ENCODE measurements around the gene EEF1AKMT3. TPM values are rescaled to one million over a fixed set of nuclear protein-coding genes. Genes with fewer than 3 reads are reported as not detected.

The EEF1AKMT3 gene
- total RNA-seq, 3 donors from 2014 or later (not counting 1 experiment from before 2014, with no cell fraction given) = 1.3 to 2.6 (median 2.2) TPM

DNA sequence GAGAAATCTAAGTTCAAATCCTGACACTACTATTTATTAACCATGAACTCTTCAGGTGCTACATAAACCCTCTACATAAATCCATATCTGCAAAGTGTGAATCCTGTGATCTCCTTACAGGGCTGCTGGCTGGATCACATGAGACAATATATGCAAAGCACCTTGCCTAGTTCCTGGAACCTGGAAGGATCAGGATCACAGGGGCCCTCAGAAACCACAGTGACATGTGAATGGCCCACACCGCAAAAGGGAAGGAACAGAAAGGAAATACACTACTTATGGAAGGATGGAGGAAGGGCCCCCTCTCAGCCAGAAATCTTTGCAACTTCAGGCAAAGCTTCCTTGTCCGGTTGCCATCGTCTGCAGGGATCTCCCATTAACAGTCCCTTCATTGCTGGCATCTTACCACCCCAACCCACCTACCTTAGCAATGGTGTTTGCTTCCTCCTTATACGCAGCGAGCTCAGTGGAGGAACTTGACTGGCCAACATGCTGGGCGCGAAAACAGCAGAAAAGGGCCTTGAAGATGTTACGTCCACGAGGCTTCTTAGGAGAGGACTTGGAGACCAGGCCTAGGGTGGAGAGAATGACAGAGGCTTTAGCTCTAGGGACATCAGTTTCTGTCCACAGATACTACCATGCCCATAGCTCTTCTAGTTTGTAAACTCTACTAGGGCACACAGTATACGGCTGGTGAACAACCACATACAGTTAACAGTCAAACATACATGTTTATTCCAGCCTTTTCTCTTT lies 56.8 kb downstream of the EEF1AKMT3 start:
- no peaks in the 10 kb centered on the region for H3K27me3 Mint-ChIP-seq (ENCODE audit: low read depth in 2 of 2)
- no peaks in the 10 kb centered on the region for H3K9me3 ChIP-seq (ENCODE audit: control insufficient read depth, insufficient read depth, low read length)
- H3K27ac ChIP-seq (ENCODE audit: low read length) = no peak overlapping the region
- H3K36me3 ChIP-seq (ENCODE audit: control insufficient read depth, insufficient read depth, low read length) = peaks cover 53% of the 10 kb centered on the region
- H3K4me1 ChIP-seq (ENCODE audit: control insufficient read depth, insufficient read depth, low read length) = peaks cover 38% of the 10 kb centered on the region
- intact Hi-C loops (cut with micrococcal nuclease) = no loop called here
- WGBS (ENCODE audit: insufficient coverage) = 80% methylated on average over 10 of the region's 10 CpGs
- no peak overlapping the region for H3K27ac Mint-ChIP-seq
- peaks cover 34 to 53% of the 10 kb centered on the region in 2 donors for H3K4me1 Mint-ChIP-seq
- H3K27me3 ChIP-seq (ENCODE audit: control insufficient read depth, insufficient read depth, low read length) = no peaks in the 10 kb centered on the region
- ATAC-seq (no peak), DNase-seq (no peak)
- H3K4me3 ChIP-seq (ENCODE audit: low read length) = no peak overlapping the region
- H3K4me3 Mint-ChIP-seq = no peak overlapping the region
- peaks cover 5% of the 10 kb centered on the region for H3K36me3 Mint-ChIP-seq
- no peaks in the 10 kb centered on the region for H3K9me3 Mint-ChIP-seq
- no peak for TF ChIP-seq CTCF (IDR thresholded peaks at IDR 0.05)

DNA sequence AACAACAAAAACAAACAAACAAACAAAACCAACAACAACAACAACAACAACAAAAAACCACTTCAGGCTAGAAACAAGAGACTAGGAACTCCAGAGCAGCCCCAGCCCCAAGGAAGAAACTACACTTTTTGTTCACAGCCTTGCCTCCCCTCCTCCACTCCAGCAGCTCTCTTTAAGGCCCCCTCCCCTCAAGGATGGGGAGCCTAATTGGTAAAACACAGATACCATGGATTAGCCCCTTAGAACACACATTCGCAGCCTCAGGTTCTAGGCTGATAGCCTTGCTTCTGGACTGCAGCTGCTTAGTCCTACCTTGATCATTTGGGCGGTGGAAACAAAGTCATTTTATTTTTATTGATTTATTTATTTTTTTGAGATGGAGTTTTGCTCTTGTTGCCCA lies 58.0 kb downstream of the EEF1AKMT3 start:
- H3K27ac Mint-ChIP-seq = peak overlapping the region in 1 of 2 donors; percentile 95
- no peak overlapping the region for H3K27ac ChIP-seq (ENCODE audit: low read length)
- H3K9me3 Mint-ChIP-seq = no peaks in the 10 kb centered on the region
- peaks cover 41% of the 10 kb centered on the region for H3K36me3 ChIP-seq (ENCODE audit: control insufficient read depth, insufficient read depth, low read length)
- no peak overlapping the region for H3K4me3 Mint-ChIP-seq
- ATAC-seq (no peak), DNase-seq (no peak)
- WGBS (ENCODE audit: insufficient coverage) = 100% methylated on average over 2 of the region's 2 CpGs
- H3K27me3 ChIP-seq (ENCODE audit: control insufficient read depth, insufficient read depth, low read length) = no peaks in the 10 kb centered on the region
- no peak overlapping the region for H3K4me3 ChIP-seq (ENCODE audit: low read length)
- H3K4me1 Mint-ChIP-seq = peaks cover 35 to 57% of the 10 kb centered on the region in 2 donors
- intact Hi-C loops (cut with micrococcal nuclease) = no loop called here
- H3K36me3 Mint-ChIP-seq = peaks cover 2% of the 10 kb centered on the region
- H3K9me3 ChIP-seq (ENCODE audit: control insufficient read depth, insufficient read depth, low read length) = no peaks in the 10 kb centered on the region
- peaks cover 50% of the 10 kb centered on the region for H3K4me1 ChIP-seq (ENCODE audit: control insufficient read depth, insufficient read depth, low read length)
- H3K27me3 Mint-ChIP-seq (ENCODE audit: low read depth in 2 of 2) = no peaks in the 10 kb centered on the region
- no peak for TF ChIP-seq CTCF (IDR thresholded peaks at IDR 0.05)

Other genes with a start within 250 kb of the EEF1AKMT3 start
- gene MBD6, start 249.8 kb upstream of the EEF1AKMT3 start, total RNA-seq = 100 to 1,000 TPM; 130 to 142 (median 139) TPM
- gene DCTN2, start 225.4 kb upstream of the EEF1AKMT3 start, total RNA-seq = 10 to 100 TPM; 65.5 to 76.5 (median 71.8) TPM
- under 1 TPM; 0.09 to 0.40 (median 0.16) TPM for gene KIF5A, start 222.6 kb upstream of the EEF1AKMT3 start, total RNA-seq
- gene PIP4K2C, start 181.4 kb upstream of the EEF1AKMT3 start, total RNA-seq = 10 to 100 TPM; 41.0 to 62.9 (median 52.0) TPM
- gene DTX3, start 167.8 kb upstream of the EEF1AKMT3 start, total RNA-seq = 10 to 100 TPM; 65.1 to 81.1 (median 77.0) TPM
- 1 to 10 TPM; 3.1 to 6.5 (median 5.1) TPM for gene ARHGEF25, start 161.2 kb upstream of the EEF1AKMT3 start, total RNA-seq
- under 1 TPM; 0.38 to 0.59 (median 0.48) TPM for gene B4GALNT1, start 139.4 kb upstream of the EEF1AKMT3 start, total RNA-seq
- 100 to 1,000 TPM; 185 to 221 (median 198) TPM for gene OS9, start 78.5 kb upstream of the EEF1AKMT3 start, total RNA-seq
- 10 to 100 TPM; 54.1 to 63.5 (median 54.8) TPM for gene AGAP2, start 33.9 kb upstream of the EEF1AKMT3 start, total RNA-seq
- 10 to 100 TPM; 18.3 to 27.0 (median 23.5) TPM for gene TSPAN31, start 27.6 kb upstream of the EEF1AKMT3 start, total RNA-seq
- gene CDK4, start 20.3 kb upstream of the EEF1AKMT3 start, total RNA-seq = 10 to 100 TPM; 30.7 to 39.5 (median 37.7) TPM
- gene MARCHF9, start 17.5 kb upstream of the EEF1AKMT3 start, total RNA-seq = 10 to 100 TPM; 25.4 to 28.4 (median 26.0) TPM
- 1 to 10 TPM; 1.1 to 1.7 (median 1.6) TPM for gene CYP27B1, start 5.5 kb upstream of the EEF1AKMT3 start, total RNA-seq
- gene METTL1, start 509 bp upstream of the EEF1AKMT3 start, total RNA-seq = 10 to 100 TPM in 1 of 3 donors, 1 to 10 TPM in 2; 8.0 to 12.5 (median 8.8) TPM
- 10 to 100 TPM; 17.6 to 19.7 (median 17.7) TPM for gene TSFM, start 10.2 kb downstream of the EEF1AKMT3 start, total RNA-seq
- 1 to 10 TPM in 2 of 3 donors, under 1 TPM in 1; 0.45 to 2.2 (median 1.3) TPM for gene AVIL, start 46.1 kb downstream of the EEF1AKMT3 start, total RNA-seq
- 100 to 1,000 TPM in 2 of 3 donors, 10 to 100 TPM in 1; 93.8 to 135 (median 123) TPM for gene CTDSP2, start 74.1 kb downstream of the EEF1AKMT3 start, total RNA-seq
- gene ATP23, start 169.0 kb downstream of the EEF1AKMT3 start, total RNA-seq = 1 to 10 TPM; 4.9 to 8.8 (median 6.3) TPM

All from natural killer cell (primary cell).